ENCODE results near the gene SCTR. TPM values are rescaled to one million over a fixed set of nuclear protein-coding genes. Genes with fewer than 3 reads are reported as not detected.

The SCTR gene
- total and polyA plus RNA-seq, 4 donors = 4.6 to 42.7 (median 28.0) TPM

DNA sequence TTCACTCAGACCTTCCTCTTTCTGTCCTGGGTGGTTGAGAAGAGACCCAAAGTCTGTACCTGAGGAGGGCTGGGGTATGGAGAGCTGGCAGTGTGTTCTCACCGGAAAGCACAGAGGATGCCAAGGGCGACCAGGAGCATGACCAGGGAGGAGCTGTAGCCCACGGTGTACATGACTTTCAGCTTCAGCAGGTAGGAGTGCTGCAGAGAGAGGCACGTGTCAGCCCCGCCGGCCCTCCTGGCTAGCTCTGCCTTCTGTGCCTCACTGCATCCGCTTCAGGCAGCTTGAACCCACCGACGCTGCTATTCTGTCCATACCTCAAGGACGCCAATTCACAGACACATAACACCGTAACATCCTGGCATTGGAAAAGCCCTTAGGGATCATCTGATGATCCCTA, 58.6 kb downstream of the SCTR start:
- no peaks in the 10 kb centered on the region for H3K9me3 ChIP-seq (ENCODE audit: control insufficient read depth in 4 of 4, insufficient read depth in 3 of 4, low read length in 3 of 4)
- TF ChIP-seq, protein P1, sequence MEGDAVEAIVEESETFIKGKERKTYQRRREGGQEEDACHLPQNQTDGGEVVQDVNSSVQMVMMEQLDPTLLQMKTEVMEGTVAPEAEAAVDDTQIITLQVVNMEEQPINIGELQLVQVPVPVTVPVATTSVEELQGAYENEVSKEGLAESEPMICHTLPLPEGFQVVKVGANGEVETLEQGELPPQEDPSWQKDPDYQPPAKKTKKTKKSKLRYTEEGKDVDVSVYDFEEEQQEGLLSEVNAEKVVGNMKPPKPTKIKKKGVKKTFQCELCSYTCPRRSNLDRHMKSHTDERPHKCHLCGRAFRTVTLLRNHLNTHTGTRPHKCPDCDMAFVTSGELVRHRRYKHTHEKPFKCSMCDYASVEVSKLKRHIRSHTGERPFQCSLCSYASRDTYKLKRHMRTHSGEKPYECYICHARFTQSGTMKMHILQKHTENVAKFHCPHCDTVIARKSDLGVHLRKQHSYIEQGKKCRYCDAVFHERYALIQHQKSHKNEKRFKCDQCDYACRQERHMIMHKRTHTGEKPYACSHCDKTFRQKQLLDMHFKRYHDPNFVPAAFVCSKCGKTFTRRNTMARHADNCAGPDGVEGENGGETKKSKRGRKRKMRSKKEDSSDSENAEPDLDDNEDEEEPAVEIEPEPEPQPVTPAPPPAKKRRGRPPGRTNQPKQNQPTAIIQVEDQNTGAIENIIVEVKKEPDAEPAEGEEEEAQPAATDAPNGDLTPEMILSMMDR (IDR thresholded peaks at IDR 0.05; ENCODE audit: control extremely low read depth, extremely low read depth) = no peak
- no peak for ATAC-seq (ENCODE audit: insufficient read depth, low FRiP score)

DNA sequence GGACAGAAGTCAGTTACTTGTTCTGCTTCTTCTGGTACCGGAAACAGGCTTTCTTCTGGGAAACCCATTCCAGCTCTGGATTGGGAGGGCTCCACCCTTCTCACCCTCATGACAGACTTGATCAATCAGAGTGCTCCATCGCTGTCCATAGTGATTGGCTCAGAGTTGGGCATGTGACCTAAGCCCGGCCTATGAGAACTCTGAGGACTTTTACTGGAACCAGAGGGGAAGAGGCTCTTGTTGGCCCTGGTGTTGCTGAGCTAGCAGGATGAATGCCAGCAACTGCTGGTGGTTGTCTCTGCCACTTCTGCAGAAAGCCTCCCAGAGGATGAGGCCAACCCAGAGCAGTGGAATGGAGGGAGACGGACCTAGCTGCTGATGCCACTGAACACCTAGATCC, 59.3 kb downstream of the SCTR start:
- 86 to 92% methylated on average over 4 of the region's 4 CpGs for WGBS, 2 donors
- ATAC-seq (ENCODE audit: insufficient read depth, low FRiP score) (peak; percentile 65), DNase-seq (peak; percentile 70 to 85 (median 79))
- Histone ChIP-seq H3K27me3 (ENCODE audit: control insufficient read depth in 3 of 3, insufficient read depth in 3 of 3, low read length in 2 of 3) (no peaks in the 10 kb centered on the region), H3K4me1 (ENCODE audit: control insufficient read depth in 5 of 5, insufficient read depth in 5 of 5, low read length in 5 of 5) (peaks cover 0 to 6% (median 4%) of the 10 kb centered on the region in 5 donors), H3K4me3 (no peak overlapping the region), H3K36me3 (ENCODE audit: control insufficient read depth in 4 of 4, insufficient read depth in 4 of 4, low read length in 4 of 4) (no peaks in the 10 kb centered on the region), H3K9ac (ENCODE audit: insufficient read depth in 1 of 2, low read length in 2 of 2) (no peak overlapping the region), H3K27ac (ENCODE audit: low read depth in 1 of 2, low read length in 1 of 2) (no peak overlapping the region), H3K9me3 (ENCODE audit: control insufficient read depth in 4 of 4, insufficient read depth in 3 of 4, low read length in 3 of 4) (no peaks in the 10 kb centered on the region)
- TF ChIP-seq, protein P1 (IDR thresholded peaks at IDR 0.05; ENCODE audit: control extremely low read depth, extremely low read depth) = no peak

More for the DNA sequence above, 58.6 kb downstream of the SCTR start:
- DNase-seq = no peak
- H3K27me3 ChIP-seq (ENCODE audit: control insufficient read depth in 3 of 3, insufficient read depth in 3 of 3, low read length in 2 of 3) = no peaks in the 10 kb centered on the region
- 97% methylated on average over 11 of the region's 11 CpGs for WGBS, 2 donors
- no peak overlapping the region for H3K4me3 ChIP-seq
- H3K27ac ChIP-seq (ENCODE audit: low read depth in 1 of 2, low read length in 1 of 2) = no peak overlapping the region
- peaks cover 0 to 6% (median 4%) of the 10 kb centered on the region in 5 donors for H3K4me1 ChIP-seq (ENCODE audit: control insufficient read depth in 5 of 5, insufficient read depth in 5 of 5, low read length in 5 of 5)
- H3K9ac ChIP-seq (ENCODE audit: insufficient read depth in 1 of 2, low read length in 2 of 2) = no peak overlapping the region
- H3K36me3 ChIP-seq (ENCODE audit: control insufficient read depth in 4 of 4, insufficient read depth in 4 of 4, low read length in 4 of 4) = no peaks in the 10 kb centered on the region

GRCh38 chr2:119463990-119464389, 60.3 kb downstream of the SCTR start:
- 97% methylated on average over 9 of the region's 9 CpGs for WGBS, 2 donors

More at GRCh38 chr2:119463990-119464389, 60.3 kb downstream of the SCTR start:
- no peak overlapping the region for H3K27ac ChIP-seq (ENCODE audit: low read depth in 1 of 2, low read length in 1 of 2)
- no peaks in the 10 kb centered on the region for H3K27me3 ChIP-seq (ENCODE audit: control insufficient read depth in 3 of 3, insufficient read depth in 3 of 3, low read length in 2 of 3)
- no peaks in the 10 kb centered on the region for H3K36me3 ChIP-seq (ENCODE audit: control insufficient read depth in 4 of 4, insufficient read depth in 4 of 4, low read length in 4 of 4)
- no peak overlapping the region for H3K4me3 ChIP-seq
- DNase-seq (no peak), ATAC-seq (ENCODE audit: insufficient read depth, low FRiP score) (no peak)
- peaks cover 0 to 4% (median 0%) of the 10 kb centered on the region in 5 donors for H3K4me1 ChIP-seq (ENCODE audit: control insufficient read depth in 5 of 5, insufficient read depth in 5 of 5, low read length in 5 of 5)
- no peak overlapping the region for H3K9ac ChIP-seq (ENCODE audit: insufficient read depth in 1 of 2, low read length in 2 of 2)
- H3K9me3 ChIP-seq (ENCODE audit: control insufficient read depth in 4 of 4, insufficient read depth in 3 of 4, low read length in 3 of 4) = no peaks in the 10 kb centered on the region
- TF ChIP-seq, protein P1 (IDR thresholded peaks at IDR 0.05; ENCODE audit: control extremely low read depth, extremely low read depth) = no peak

Data from lung (tissue), 12 donors.